HepG2 (cell line): ENCODE measurements around the gene KLHL33. TPM values are rescaled to one million over a fixed set of nuclear protein-coding genes. Genes with fewer than 3 reads are reported as not detected.
A peak's percentile ranks its signal among the peaks of the same experiment; 100 is the strongest.

ENCODE experiments used
- ATF6 ChIP-seq: sonication (generic); formaldehyde crosslinking; conservative IDR thresholded peaks from 2 replicates; pipeline ENCODE4 v1.4.0; 2020; ENCODE audit warnings: missing genetic modification reagents
- CEBPZ ChIP-seq: IDR thresholded peaks from 2 replicates; pipeline ENCODE4 v1.6.1; 2012; ENCODE audit warnings: low read length, improper control_type of control experiment
- CENPBD1 ChIP-seq: sonication (generic); formaldehyde crosslinking; IDR thresholded peaks from 2 replicates; pipeline ENCODE4 v1.8.0; 2022; ENCODE audit warnings: missing genetic modification reagents, low read depth, mild to moderate bottlenecking, borderline replicate concordance
- HNRNPL ChIP-seq: fragments of 200-400 bp; formaldehyde crosslinking; IDR thresholded peaks from 2 replicates; pipeline ENCODE4 v1.6.1; 2017; ENCODE audit warnings: mild to moderate bottlenecking, low read depth, low read length
- MED13 ChIP-seq: sonication (generic); formaldehyde crosslinking; IDR thresholded peaks from 2 replicates; pipeline ENCODE4 v1.5.0; 2020; ENCODE audit warnings: missing genetic modification reagents
- PPARG ChIP-seq: conservative IDR thresholded peaks from 2 replicates; pipeline ENCODE4 v1.6.1; 2016; ENCODE audit warnings: missing biosample characterization, missing genetic modification reagents
- SMC3 ChIP-seq: IDR thresholded peaks from 2 replicates; pipeline ENCODE4 v1.6.1; 2011; ENCODE audit warnings: low read length, improper control_type of control experiment
- SYNCRIP ChIP-seq: fragments of 200-400 bp; formaldehyde crosslinking; IDR thresholded peaks from 2 replicates; pipeline ENCODE4 v1.6.1; 2018; ENCODE audit warnings: mild to moderate bottlenecking, low read depth, low read length; ENCODE audit not compliant: insufficient read depth
- THAP11 ChIP-seq: IDR thresholded peaks from 2 replicates; pipeline ENCODE4 v1.6.1; 2016; ENCODE audit warnings: missing biosample characterization, missing genetic modification reagents
- TIGD3 ChIP-seq: sonication (generic); formaldehyde crosslinking; IDR thresholded peaks from 2 replicates; pipeline ENCODE4 v1.5.1; 2020; ENCODE audit warnings: mild to moderate bottlenecking, missing genetic modification reagents, borderline replicate concordance
- ZBTB1 ChIP-seq: sonication (generic); formaldehyde crosslinking; IDR thresholded peaks from 2 replicates; pipeline ENCODE4 v1.4.0; 2020; ENCODE audit warnings: missing genetic modification reagents, borderline replicate concordance
- ZMAT3 ChIP-seq: sonication (generic); formaldehyde crosslinking; conservative IDR thresholded peaks from 2 replicates; pipeline ENCODE4 v1.7.0; 2021; ENCODE audit warnings: missing genetic modification reagents
- ZNF143 ChIP-seq: sonication (generic); formaldehyde crosslinking; IDR thresholded peaks from 2 replicates; pipeline ENCODE4 v1.4.0; 2020; ENCODE audit warnings: missing genetic modification reagents
- ZNF326 ChIP-seq: sonication (generic); formaldehyde crosslinking; IDR thresholded peaks from 2 replicates; pipeline ENCODE4 v1.4.0; 2020; ENCODE audit warnings: missing genetic modification reagents, borderline replicate concordance
- ZNF556 ChIP-seq: sonication (generic); formaldehyde crosslinking; IDR thresholded peaks from 2 replicates; pipeline ENCODE4 v1.4.0; 2020; ENCODE audit warnings: mild to moderate bottlenecking, missing genetic modification reagents, borderline replicate concordance
- ZNF691 ChIP-seq: sonication (generic); formaldehyde crosslinking; IDR thresholded peaks from 2 replicates; pipeline ENCODE4 v1.4.0; 2020; ENCODE audit warnings: missing genetic modification reagents, low read depth, mild to moderate bottlenecking, borderline replicate concordance
- ZNF749 ChIP-seq: sonication (generic); formaldehyde crosslinking; IDR thresholded peaks from 2 replicates; pipeline ENCODE4 v1.8.0; 2022; ENCODE audit warnings: mild to moderate bottlenecking, missing genetic modification reagents, moderate library complexity, borderline replicate concordance
- polyA plus RNA-seq, 8 experiments: library from polyadenylated mRNA; depleted of rRNA in 3 of 8; stranded (reverse) in 7 of 8; unstranded in 1 of 8; fragments of >200 nt; fragmentation: Illumina TruSeq in 4 of 8; extraction: Trizol in 4 of 8; gene quantifications; 2 replicates each; pipeline versions ENCODE4 v1.2.1 to v1.2.3, GENCODE V29; 2011 to 2016; ENCODE audit warnings: low read depth in 4 of 8, missing spikeins in 1 of 8, mixed read lengths in 1 of 8; ENCODE audit not compliant: insufficient read depth in 1 of 8
- total RNA-seq, 5 experiments: library from RNA; depleted of rRNA; stranded (reverse); fragments of >200 nt; fragmentation: Illumina TruSeq; extraction: Trizol; gene quantifications; 2 replicates each; pipeline ENCODE4 v1.2.3, GENCODE V29; 2016; ENCODE audit warnings: low read depth in 1 of 5

Gene KLHL33
- total and polyA plus RNA-seq, 2 of the 13 experiments (the other 11 are each of a cell fraction or from before 2014, with no cell fraction given): not detected

- TF ChIP-seq CEBPZ: no peak
- TF ChIP-seq SYNCRIP: no peak
- TF ChIP-seq HNRNPL: peak; percentile 92
- TF ChIP-seq ZNF749 (CRISPR knock-in tag): no peak
- TF ChIP-seq TIGD3: 0 out of 2 replicates have a peak, but pooled peaks have one; percentile 75
- no peak for TF ChIP-seq PPARG (CRISPR knock-in tag)
- peak; percentile 74 for TF ChIP-seq THAP11 (CRISPR knock-in tag)
- TF ChIP-seq ZNF556 (CRISPR knock-in tag): peak; percentile 66
- no peak for TF ChIP-seq ZNF326 (CRISPR knock-in tag)
- TF ChIP-seq ATF6 (CRISPR knock-in tag): no peak
- no peak for TF ChIP-seq ZNF143 (CRISPR knock-in tag)
- TF ChIP-seq ZNF691 (CRISPR knock-in tag): peak; percentile 51; the same call in 1 of the 2 replicates
- peak; percentile 98 for TF ChIP-seq ZMAT3 (CRISPR knock-in tag)
- TF ChIP-seq ZBTB1 (CRISPR knock-in tag): no peak
- TF ChIP-seq SMC3: no peak
- TF ChIP-seq CENPBD1 (CRISPR knock-in tag): no peak
- TF ChIP-seq MED13 (CRISPR knock-in tag): no peak
Observed at GRCh38 chr14:20469242-20469889, 33.4 kb upstream of the KLHL33 start, which contains the start of gene PNP (continued).
